OCI-LY7 (cell line): ENCODE measurements around the gene CHST2. TPM values are rescaled to one million over a fixed set of nuclear protein-coding genes. Genes with fewer than 3 reads are reported as not detected.

ENCODE experiments used
- BruUV-seq: library from RNA; stranded (reverse); fragments of 400-500 nt; replicated peaks from 2 replicates; lab custom pipeline; 2021; lab: Mats Ljungman, UMichigan
- CTCF ChIA-PET: fragments of 300-600 bp; sonication (Branson Sonifier 250); formaldehyde crosslinking; loops from one replicate; lab custom pipeline; 2022; ENCODE audit warnings: antibody characterized with exemption; ENCODE audit not compliant: unreplicated experiment; lab: Charles Lee
- POLR2A ChIA-PET: fragments of 300-600 bp; sonication (Branson Sonifier 250); formaldehyde crosslinking; loops from one replicate; lab custom pipeline; 2022; ENCODE audit warnings: antibody characterized with exemption; lab: Charles Lee
- DNase-seq: peaks from one replicate; pipeline ENCODE4 v3.0.0-alpha.2; 2015; ENCODE audit warnings: low spot score
- H2AFZ ChIP-seq: fragments of 200-600 bp; sonication (generic), shearing (Covaris generic); 2 replicates; pipeline ENCODE4 v1.6.1; 2014; ENCODE audit warnings: mild to moderate bottlenecking, antibody characterized with exemption, low read length, moderate library complexity
- H3K27ac ChIP-seq: fragments of 200-600 bp; sonication (generic); 2 replicates; pipeline ENCODE4 v1.5.1; 2014; ENCODE audit warnings: mixed run types, low read depth, mild to moderate bottlenecking, moderate library complexity, low read length, inconsistent platforms; ENCODE audit not compliant: poor library complexity, severe bottlenecking
- H3K36me3 ChIP-seq: fragments of 200-600 bp; sonication (generic); 2 replicates; pipeline ENCODE4 v1.6.1; 2014; ENCODE audit warnings: mild to moderate bottlenecking, antibody characterized with exemption, low read length, moderate library complexity, mixed read lengths; ENCODE audit not compliant: insufficient read depth
- H3K4me1 ChIP-seq: fragments of 200-600 bp; sonication (generic); 2 replicates; pipeline ENCODE4 v1.5.1; 2014; ENCODE audit warnings: mild to moderate bottlenecking, low read length; ENCODE audit not compliant: insufficient read depth, poor library complexity, severe bottlenecking
- H3K4me2 ChIP-seq: fragments of 200-600 bp; sonication (generic); 2 replicates; pipeline ENCODE4 v1.6.1; 2014; ENCODE audit warnings: mild to moderate bottlenecking, low read length
- H3K4me3 ChIP-seq: fragments of 200-600 bp; sonication (generic); 2 replicates; pipeline ENCODE4 v1.5.1; 2014; ENCODE audit warnings: mild to moderate bottlenecking, low read depth, low read length; ENCODE audit not compliant: poor library complexity, severe bottlenecking
- H3K79me2 ChIP-seq: fragments of 200-600 bp; sonication (generic); 2 replicates; pipeline ENCODE4 v1.6.1; 2016; ENCODE audit warnings: low read depth, mild to moderate bottlenecking, low read length, moderate library complexity, mixed read lengths; ENCODE audit not compliant: insufficient read depth
- H3K9me2 ChIP-seq: fragments of 200-600 bp; sonication (generic); 2 replicates; pipeline ENCODE4 v1.6.1; 2016; ENCODE audit warnings: mild to moderate bottlenecking, low read length, mixed read lengths; ENCODE audit not compliant: insufficient read depth
- H3K9me3 ChIP-seq: fragments of 200-600 bp; sonication (generic); 2 replicates; pipeline ENCODE4 v1.6.1; 2014; ENCODE audit warnings: mild to moderate bottlenecking, mixed run types, low read length, mixed read lengths
- H4K20me1 ChIP-seq: fragments of 200-600 bp; sonication (generic); 2 replicates; pipeline ENCODE4 v1.6.1; 2014; ENCODE audit warnings: mild to moderate bottlenecking, antibody characterized with exemption, low read length, moderate library complexity, mixed read lengths; ENCODE audit not compliant: insufficient read depth
- EZH2phosphoT487 ChIP-seq: fragments of 200-600 bp; sonication (generic); IDR thresholded peaks from 2 replicates; pipeline ENCODE4 v1.6.1; 2018; ENCODE audit warnings: low read depth, borderline replicate concordance, mild to moderate bottlenecking, mixed run types, antibody characterized with exemption, low read length, moderate library complexity, mixed read lengths
- intact Hi-C: fragments of 100-400 bp; cut with micrococcal nuclease; formaldehyde crosslinking; loops from one replicate; pipeline ENCODE4 v1.10.0; 2022; ENCODE audit not compliant: unreplicated experiment
- total RNA-seq, 2 experiments: library from RNA; depleted of rRNA in 1 of 2; stranded (reverse); fragments of >200 nt in 1 of 2; shearing (Covaris generic) in 1 of 2; gene quantifications; 2 replicates each; pipeline ENCODE4 v1.2.3, GENCODE V29; 2014 to 2022
- TF ChIP-seq, protein P1 (sequence below): fragments of 200-600 bp; sonication (generic); conservative IDR thresholded peaks from 2 replicates; pipeline ENCODE4 v1.5.1; 2014; ENCODE audit warnings: mild to moderate bottlenecking, antibody characterized with exemption, low read length, moderate library complexity, mixed read lengths

The CHST2 gene
- total RNA-seq, 2 experiments from 2014 or later, result 1.2 TPM

DNA sequence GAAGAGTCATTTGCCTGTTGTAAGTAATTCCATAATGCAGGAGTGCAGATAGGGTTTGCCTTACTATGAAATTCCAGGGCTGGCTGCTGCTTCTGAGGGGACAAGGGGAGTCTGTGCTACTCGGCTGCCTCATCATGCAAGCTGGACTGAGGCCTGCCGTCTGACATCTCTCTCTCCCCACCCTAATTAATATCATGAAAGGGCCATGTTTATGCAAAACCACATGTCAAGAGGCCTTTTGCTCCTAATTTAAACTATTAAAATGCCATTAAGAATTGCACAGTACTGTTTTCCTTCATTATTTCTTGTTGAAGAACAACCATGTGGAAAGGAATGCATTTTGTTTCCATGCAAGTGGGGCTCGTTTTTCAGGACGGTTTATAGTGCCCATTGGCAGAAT is 26.3 kb downstream of the CHST2 start:
- intact Hi-C loops, result no loop called here
- Histone ChIP-seq H3K36me3 (no peaks in the 10 kb centered on the region), H3K4me3 (no peak overlapping the region), H3K4me2 (no peak overlapping the region), H3K9me3 (no peaks in the 10 kb centered on the region), H2AFZ (no peak overlapping the region), H3K27ac (no peak overlapping the region), H3K4me1 (no peaks in the 10 kb centered on the region), H3K9me2 (no peaks in the 10 kb centered on the region), H4K20me1 (no peaks in the 10 kb centered on the region), H3K79me2 (no peaks in the 10 kb centered on the region)
- no peak for DNase-seq
- ChIA-PET POLR2A (no interaction called here), CTCF (no interaction called here)
- BruUV-seq, result no TSS peak
- TF ChIP-seq, protein P1, sequence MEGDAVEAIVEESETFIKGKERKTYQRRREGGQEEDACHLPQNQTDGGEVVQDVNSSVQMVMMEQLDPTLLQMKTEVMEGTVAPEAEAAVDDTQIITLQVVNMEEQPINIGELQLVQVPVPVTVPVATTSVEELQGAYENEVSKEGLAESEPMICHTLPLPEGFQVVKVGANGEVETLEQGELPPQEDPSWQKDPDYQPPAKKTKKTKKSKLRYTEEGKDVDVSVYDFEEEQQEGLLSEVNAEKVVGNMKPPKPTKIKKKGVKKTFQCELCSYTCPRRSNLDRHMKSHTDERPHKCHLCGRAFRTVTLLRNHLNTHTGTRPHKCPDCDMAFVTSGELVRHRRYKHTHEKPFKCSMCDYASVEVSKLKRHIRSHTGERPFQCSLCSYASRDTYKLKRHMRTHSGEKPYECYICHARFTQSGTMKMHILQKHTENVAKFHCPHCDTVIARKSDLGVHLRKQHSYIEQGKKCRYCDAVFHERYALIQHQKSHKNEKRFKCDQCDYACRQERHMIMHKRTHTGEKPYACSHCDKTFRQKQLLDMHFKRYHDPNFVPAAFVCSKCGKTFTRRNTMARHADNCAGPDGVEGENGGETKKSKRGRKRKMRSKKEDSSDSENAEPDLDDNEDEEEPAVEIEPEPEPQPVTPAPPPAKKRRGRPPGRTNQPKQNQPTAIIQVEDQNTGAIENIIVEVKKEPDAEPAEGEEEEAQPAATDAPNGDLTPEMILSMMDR, result no peak
- no peak for TF ChIP-seq EZH2phosphoT487

DNA sequence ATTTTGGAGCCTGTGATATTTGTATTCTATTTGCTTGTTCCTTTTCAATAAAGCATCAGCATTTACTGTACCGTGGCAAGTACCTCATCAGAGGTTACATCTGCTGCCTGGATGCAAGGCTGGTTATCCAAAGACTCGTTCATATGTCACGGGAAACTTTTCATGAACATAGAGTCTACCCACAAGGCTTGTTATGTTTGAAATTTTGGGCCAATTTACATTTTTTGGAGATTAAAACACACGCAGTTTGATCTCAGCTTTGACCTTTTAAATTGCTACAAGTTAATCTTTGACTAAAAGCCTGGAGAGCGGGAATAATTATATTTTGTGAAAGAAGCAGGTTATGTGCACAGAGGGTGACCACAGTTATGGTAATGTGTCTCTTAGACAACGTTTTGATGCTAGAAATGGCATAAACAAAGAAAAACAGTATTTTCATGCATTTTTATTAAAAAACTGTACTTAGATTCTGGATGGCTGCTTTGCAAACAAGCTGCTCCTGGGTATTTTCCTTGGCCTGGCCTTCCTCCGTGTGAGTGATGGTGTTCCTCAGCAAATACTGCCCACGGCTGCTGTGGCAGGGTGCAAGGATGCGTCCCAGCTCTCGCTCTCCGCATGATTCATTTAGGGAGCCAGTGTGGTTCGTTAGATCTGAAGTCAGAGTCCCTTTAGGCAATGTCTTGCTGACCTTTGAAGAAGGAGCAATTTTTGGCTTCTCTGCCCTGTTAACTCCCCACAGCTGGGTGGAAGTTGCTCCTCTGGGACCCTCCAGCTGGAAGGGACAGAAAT is 27.1 kb downstream of the CHST2 start:
- Histone ChIP-seq H3K36me3 (no peaks in the 10 kb centered on the region), H3K4me2 (no peak overlapping the region), H3K27ac (no peak overlapping the region), H3K4me1 (no peaks in the 10 kb centered on the region), H4K20me1 (no peaks in the 10 kb centered on the region), H3K4me3 (no peak overlapping the region), H3K9me2 (no peaks in the 10 kb centered on the region), H3K79me2 (no peaks in the 10 kb centered on the region), H3K9me3 (no peaks in the 10 kb centered on the region), H2AFZ (no peak overlapping the region)
- POLR2A ChIA-PET, result no interaction called here
- no peak for DNase-seq
- CTCF ChIA-PET, result interaction anchor here (0.6 kb wide), 1 partner anchor 1900 kb away, joined by 3 read pairs; no protein-coding TSS in a partner anchor
- BruUV-seq, result no TSS peak
- intact Hi-C loops, result no loop called here
- no peak for TF ChIP-seq EZH2phosphoT487
- TF ChIP-seq, protein P1, result no peak

DNA sequence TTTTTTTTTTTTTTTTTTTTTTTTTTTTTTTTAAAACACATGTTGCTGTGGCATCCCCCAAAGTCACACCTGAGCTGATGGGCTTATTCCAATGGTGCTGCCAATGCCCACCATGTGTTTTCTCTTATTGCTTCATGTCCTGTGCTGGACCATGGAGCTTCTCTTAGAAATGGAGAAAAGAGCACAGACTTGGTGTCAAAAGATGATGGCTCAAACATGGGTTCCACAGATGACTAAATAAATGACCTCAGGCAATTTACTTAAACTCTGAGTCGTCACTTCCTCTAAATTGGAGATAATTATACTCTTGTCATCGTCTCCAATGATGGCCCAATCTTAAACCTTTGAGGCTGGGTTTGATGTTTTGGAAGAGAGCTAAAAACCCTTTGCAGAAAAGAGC is 28.1 kb downstream of the CHST2 start:
- BruUV-seq, result no TSS peak

More for the DNA sequence above, 28.1 kb downstream of the CHST2 start:
- POLR2A ChIA-PET, result interaction anchor here (1.1 kb wide), 1 partner anchor 12 kb away, joined by 5 read pairs; no protein-coding TSS in a partner anchor
- Histone ChIP-seq H3K4me2 (no peak overlapping the region), H3K9me2 (no peaks in the 10 kb centered on the region), H3K27ac (no peak overlapping the region), H3K36me3 (no peaks in the 10 kb centered on the region), H3K9me3 (no peaks in the 10 kb centered on the region), H2AFZ (no peak overlapping the region), H3K79me2 (no peaks in the 10 kb centered on the region), H4K20me1 (no peaks in the 10 kb centered on the region), H3K4me3 (no peak overlapping the region), H3K4me1 (no peaks in the 10 kb centered on the region)
- CTCF ChIA-PET, result interaction anchor here (0.6 kb wide), 1 partner anchor 1901 kb away, joined by 3 read pairs; no protein-coding TSS in a partner anchor
- no peak for DNase-seq
- no peak for TF ChIP-seq EZH2phosphoT487
- TF ChIP-seq, protein P1, result no peak
- intact Hi-C loops, result no loop called here
